GM12878 (cell line): Measurements from ENCODE around the gene RYR2.

Source experiments
- BHLHE40 ChIP-seq, 2 experiments: fragments of 450-650 bp in 1 of 2; IDR thresholded peaks; 2 replicates each; pipeline ENCODE4 v1.6.1; 2011 to 2017; ENCODE audit warnings: low read depth in 2 of 2, borderline replicate concordance in 1 of 2, improper control_type of control experiment in 1 of 2, low read length in 1 of 2, mild to moderate bottlenecking in 1 of 2
- EZH2 ChIP-seq: IDR thresholded peaks from 2 replicates; pipeline ENCODE4 v1.6.1; 2012; ENCODE audit warnings: low read depth, mild to moderate bottlenecking, control low read depth, inconsistent platforms, low read length, borderline replicate concordance; ENCODE audit not compliant: control insufficient read depth
- FOXM1 ChIP-seq: IDR thresholded peaks from 2 replicates; pipeline ENCODE4 v1.6.1; 2012; ENCODE audit warnings: low read depth, mild to moderate bottlenecking, inconsistent platforms, low read length, moderate library complexity
- JUND ChIP-seq: IDR thresholded peaks from 2 replicates; pipeline ENCODE4 v1.6.1; 2012; ENCODE audit warnings: low read depth, mild to moderate bottlenecking, low read length, improper control_type of control experiment, moderate library complexity
- RAD21 ChIP-seq: IDR thresholded peaks from 2 replicates; pipeline ENCODE4 v1.6.1; 2011; ENCODE audit warnings: mild to moderate bottlenecking, low read depth, low read length, moderate library complexity; ENCODE audit not compliant: insufficient read depth
- SMC3 ChIP-seq: IDR thresholded peaks from 2 replicates; pipeline ENCODE4 v1.6.1; 2011; ENCODE audit warnings: low read length, improper control_type of control experiment, borderline replicate concordance
- SREBF2 ChIP-seq: IDR thresholded peaks from 2 replicates; pipeline ENCODE4 v1.6.1; 2012; ENCODE audit warnings: mild to moderate bottlenecking, low read length
- TF ChIP-seq, protein P1 (sequence below), 3 experiments: IDR thresholded peaks in 2 of 3; conservative IDR thresholded peaks in 1 of 3; 2 replicates each; pipeline ENCODE4 v1.5.1; 2011; ENCODE audit warnings: low read depth in 3 of 3, low read length in 3 of 3, mild to moderate bottlenecking in 3 of 3, control low read depth in 2 of 3, moderate library complexity in 2 of 3, inconsistent platforms in 1 of 3, mixed read lengths in 1 of 3; ENCODE audit not compliant: control insufficient read depth in 2 of 3, insufficient read depth in 1 of 3; ENCODE audit errors: extremely low read depth in 1 of 3
- TF ChIP-seq, protein P2 (sequence below): IDR thresholded peaks from 2 replicates; pipeline ENCODE4 v1.6.1; 2012; ENCODE audit warnings: mild to moderate bottlenecking, low read depth, low read length
- TF ChIP-seq, protein P3 (sequence below): IDR thresholded peaks from 2 replicates; pipeline ENCODE4 v1.6.1; 2011; ENCODE audit warnings: mild to moderate bottlenecking, low read depth, low read length, moderate library complexity; ENCODE audit not compliant: insufficient replicate concordance

DNA sequence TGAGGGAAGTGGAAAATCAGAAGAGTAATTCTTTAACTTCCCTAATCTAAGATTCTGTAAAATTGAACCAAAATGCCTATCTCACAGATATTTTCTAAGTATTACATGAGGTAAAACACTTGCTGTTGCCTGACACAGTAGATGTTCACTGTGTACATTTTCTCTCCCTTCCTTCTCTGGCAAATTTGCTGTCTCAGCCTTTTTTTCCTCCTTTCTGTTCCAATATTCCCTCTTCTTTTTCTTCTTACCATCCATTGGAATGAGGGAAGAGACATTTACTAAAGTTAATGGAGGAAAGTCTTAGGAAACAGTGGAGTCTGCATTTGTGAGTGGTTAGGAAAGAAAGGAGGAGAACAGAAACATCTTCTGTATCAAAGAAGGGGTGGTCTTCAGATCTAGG lies 608.8 kb downstream of the RYR2 start:
- TF ChIP-seq, protein P1, sequence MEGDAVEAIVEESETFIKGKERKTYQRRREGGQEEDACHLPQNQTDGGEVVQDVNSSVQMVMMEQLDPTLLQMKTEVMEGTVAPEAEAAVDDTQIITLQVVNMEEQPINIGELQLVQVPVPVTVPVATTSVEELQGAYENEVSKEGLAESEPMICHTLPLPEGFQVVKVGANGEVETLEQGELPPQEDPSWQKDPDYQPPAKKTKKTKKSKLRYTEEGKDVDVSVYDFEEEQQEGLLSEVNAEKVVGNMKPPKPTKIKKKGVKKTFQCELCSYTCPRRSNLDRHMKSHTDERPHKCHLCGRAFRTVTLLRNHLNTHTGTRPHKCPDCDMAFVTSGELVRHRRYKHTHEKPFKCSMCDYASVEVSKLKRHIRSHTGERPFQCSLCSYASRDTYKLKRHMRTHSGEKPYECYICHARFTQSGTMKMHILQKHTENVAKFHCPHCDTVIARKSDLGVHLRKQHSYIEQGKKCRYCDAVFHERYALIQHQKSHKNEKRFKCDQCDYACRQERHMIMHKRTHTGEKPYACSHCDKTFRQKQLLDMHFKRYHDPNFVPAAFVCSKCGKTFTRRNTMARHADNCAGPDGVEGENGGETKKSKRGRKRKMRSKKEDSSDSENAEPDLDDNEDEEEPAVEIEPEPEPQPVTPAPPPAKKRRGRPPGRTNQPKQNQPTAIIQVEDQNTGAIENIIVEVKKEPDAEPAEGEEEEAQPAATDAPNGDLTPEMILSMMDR (IDR thresholded peaks at IDR 0.05 in 2 of 3, conservative IDR thresholded peaks at IDR 0.05 in 1 of 3; ENCODE audit: control insufficient read depth in 2 of 3, extremely low read depth in 1 of 3, insufficient read depth in 1 of 3, low read depth in 3 of 3, low read length in 3 of 3): no peak
- TF ChIP-seq SREBF2: no peak
- no peak for TF ChIP-seq EZH2
- TF ChIP-seq, protein P2, sequence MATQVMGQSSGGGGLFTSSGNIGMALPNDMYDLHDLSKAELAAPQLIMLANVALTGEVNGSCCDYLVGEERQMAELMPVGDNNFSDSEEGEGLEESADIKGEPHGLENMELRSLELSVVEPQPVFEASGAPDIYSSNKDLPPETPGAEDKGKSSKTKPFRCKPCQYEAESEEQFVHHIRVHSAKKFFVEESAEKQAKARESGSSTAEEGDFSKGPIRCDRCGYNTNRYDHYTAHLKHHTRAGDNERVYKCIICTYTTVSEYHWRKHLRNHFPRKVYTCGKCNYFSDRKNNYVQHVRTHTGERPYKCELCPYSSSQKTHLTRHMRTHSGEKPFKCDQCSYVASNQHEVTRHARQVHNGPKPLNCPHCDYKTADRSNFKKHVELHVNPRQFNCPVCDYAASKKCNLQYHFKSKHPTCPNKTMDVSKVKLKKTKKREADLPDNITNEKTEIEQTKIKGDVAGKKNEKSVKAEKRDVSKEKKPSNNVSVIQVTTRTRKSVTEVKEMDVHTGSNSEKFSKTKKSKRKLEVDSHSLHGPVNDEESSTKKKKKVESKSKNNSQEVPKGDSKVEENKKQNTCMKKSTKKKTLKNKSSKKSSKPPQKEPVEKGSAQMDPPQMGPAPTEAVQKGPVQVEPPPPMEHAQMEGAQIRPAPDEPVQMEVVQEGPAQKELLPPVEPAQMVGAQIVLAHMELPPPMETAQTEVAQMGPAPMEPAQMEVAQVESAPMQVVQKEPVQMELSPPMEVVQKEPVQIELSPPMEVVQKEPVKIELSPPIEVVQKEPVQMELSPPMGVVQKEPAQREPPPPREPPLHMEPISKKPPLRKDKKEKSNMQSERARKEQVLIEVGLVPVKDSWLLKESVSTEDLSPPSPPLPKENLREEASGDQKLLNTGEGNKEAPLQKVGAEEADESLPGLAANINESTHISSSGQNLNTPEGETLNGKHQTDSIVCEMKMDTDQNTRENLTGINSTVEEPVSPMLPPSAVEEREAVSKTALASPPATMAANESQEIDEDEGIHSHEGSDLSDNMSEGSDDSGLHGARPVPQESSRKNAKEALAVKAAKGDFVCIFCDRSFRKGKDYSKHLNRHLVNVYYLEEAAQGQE: no peak
- TF ChIP-seq, protein P3, sequence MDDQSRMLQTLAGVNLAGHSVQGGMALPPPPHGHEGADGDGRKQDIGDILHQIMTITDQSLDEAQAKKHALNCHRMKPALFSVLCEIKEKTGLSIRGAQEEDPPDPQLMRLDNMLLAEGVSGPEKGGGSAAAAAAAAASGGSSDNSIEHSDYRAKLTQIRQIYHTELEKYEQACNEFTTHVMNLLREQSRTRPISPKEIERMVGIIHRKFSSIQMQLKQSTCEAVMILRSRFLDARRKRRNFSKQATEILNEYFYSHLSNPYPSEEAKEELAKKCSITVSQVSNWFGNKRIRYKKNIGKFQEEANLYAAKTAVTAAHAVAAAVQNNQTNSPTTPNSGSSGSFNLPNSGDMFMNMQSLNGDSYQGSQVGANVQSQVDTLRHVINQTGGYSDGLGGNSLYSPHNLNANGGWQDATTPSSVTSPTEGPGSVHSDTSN: no peak
- TF ChIP-seq RAD21: no peak
- TF ChIP-seq SMC3: no peak
- TF ChIP-seq JUND: no peak
- TF ChIP-seq BHLHE40 (IDR thresholded peaks at IDR 0.05; ENCODE audit: borderline replicate concordance in 1 of 2, low read depth in 2 of 2, low read length in 1 of 2): no peak
- TF ChIP-seq FOXM1: no peak
